Suppressor macrophage treated with lipopolysaccharide for 1 hour (primary cell): ENCODE results near the gene DPEP1.
A peak's percentile ranks its signal among the peaks of the same experiment; 100 is the strongest.

Source experiments
- DNase-seq, 3 donors: peaks; one replicate each; pipeline ENCODE4 v3.0.0-alpha.2; 2020 to 2022

The DPEP1 gene

DNA sequence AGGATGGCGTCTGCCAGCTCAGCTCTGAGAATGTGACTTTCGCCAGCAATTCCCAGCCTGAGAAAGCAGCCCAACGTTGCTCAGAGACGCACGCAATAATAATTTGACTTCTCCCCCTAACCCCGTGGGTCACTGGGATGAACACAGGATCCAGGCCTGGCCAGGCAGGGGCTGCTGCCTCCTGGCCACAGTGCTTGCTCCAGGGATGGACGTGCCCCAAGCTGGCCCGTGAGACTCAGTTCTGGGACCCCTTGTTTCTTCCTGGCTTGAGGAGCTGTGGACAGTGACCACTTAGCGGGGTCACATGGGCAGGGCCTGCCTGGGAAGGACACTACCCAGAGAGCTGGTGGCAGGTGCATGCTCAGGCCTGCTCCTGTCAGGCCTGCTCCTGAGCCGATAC, 13.5 kb upstream of the DPEP1 start:
- no peak for DNase-seq

DNA sequence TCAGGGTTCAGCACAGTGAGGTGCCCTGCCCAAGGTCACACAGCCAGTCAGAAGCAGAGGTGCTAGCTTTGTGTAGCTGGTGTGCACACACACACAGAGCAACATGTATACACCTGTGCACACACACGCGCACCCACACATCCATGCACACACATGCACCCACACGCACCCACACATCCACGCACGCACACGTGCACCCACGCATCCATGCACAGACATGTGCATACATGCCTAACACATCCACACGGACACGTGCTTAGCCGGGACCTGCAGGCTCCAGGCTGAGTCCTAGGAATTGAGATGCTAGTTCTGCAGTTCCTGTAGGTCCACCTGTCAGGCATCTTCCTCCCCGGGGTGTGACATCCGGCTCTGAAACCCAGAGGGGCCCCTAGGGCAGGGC, 13.0 kb upstream of the DPEP1 start:
- no peak for DNase-seq

DNA sequence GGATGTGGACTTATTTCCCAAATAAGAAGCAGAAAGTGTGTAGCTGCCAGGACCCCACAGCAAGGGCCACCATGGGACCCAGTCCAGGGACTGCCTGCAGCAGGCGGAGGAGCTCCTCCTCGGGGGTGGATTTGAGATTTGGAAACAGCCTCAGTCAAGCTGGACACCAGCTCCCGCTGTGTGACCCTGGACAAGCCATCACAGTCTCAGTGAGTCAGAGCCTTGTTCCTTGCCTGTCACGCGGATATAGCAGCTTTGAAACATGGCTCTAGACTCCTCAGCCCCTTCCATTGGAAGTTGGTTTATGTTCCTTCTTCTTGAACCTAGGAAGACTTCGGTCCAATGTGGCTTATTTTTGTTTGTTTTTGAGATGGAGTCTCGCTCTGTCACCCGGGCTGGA, 12.5 kb upstream of the DPEP1 start:
- DNase-seq: peak; percentile 25 to 31 (median 29)

DNA sequence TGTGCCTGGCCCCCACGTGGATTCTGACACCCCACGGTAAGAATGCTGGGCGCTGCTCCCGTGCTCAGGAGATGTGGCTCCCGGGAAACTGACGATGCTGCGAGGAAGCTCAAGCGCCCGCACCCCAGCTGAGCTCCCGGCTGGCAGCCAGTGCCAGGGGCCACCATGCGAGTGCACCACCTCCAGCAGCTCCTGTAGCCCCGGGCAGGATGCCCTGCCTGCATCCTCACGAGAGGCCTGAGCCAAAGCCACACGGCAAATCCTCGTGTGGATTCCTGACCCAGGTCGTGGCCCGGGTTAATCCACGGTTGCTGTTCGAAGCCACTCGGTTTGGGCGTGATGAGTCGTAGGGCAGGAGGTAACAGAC, 11.6 kb upstream of the DPEP1 start:
- no peak for DNase-seq

DNA sequence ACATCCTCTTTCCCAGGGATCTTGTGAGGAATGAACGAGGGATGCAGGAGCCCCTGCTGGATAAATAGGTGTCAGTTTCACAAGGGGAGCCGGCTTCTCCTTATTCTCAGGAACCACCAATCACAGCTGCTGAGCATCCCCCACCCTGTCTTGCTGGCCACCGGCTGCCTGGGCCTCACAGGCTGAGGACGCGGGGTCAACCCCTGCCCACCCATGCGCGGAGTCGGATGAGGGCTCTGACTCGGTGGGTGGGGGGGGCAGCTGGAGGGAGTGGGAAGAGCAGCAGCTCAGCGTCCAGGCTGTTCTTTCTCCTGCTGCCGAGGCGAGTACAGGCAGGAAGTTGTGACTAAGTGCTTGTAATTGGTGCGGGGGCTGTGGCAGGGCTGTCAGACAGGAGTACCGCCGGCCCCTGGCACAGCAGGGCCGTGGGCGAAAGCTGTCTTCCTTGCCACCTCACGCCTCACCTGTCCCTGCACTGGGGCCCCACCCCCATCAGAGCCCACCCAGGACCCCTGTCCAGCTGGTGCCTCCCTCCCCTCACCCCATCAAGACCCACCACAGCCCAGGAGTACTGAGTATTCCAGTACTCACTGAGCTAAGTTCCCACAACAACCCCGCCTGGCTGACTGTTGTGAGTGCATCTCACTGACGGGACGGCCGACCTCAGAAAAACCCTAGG, 11.0 kb upstream of the DPEP1 start:
- DNase-seq: peak; percentile 85 to 89 (median 88)

DNA sequence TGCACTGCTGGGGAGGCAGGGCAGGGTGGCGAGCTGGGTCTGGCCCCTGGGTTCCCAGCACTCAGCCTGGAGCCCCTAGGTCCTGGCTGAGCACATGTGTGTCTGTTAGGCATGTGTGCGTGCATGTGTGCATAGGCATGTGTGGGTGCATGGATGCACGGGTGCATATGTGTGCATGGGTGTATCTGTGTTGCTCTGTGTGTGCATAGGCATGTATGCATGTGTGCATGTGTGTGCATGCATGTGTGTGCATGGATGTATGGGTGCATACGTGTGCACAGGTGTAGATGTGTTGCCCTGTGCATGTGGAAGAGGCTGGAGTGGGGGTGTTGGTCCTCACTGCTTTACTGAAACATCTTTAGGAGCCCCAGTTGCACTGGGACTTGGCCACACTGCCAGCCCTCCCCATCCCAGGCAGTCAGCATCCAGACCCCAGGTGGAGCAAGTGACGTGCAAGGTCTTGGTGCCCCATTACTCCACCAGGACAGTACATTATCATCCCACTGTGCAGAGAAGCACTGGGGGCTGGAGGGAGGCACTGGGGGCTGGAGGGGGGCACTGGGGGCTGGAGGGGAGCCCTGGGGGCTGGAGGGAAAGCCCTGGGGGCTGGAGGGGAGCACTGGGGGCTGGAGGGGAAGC, 10.4 kb upstream of the DPEP1 start:
- no peak for DNase-seq

DNA sequence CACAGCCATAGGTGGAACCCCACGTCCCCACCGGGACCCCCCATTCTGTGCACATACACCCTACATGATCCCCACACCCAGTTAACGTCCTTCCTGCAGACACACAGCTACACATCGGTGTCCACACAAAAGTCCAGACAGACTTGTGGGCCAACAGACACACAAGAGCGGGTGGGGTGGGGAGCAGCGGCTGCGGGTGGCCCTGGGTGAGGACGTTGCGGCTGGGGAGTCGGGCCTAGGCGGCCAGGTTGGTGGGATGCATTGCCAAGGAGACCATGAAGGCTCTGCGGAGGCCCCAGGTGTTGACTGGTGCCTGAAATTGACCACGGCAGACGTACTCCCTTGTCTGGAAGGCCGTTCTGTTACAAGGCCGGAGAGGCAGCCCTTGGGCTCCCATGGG, 8.7 kb upstream of the DPEP1 start:
- DNase-seq: no peak

DNA sequence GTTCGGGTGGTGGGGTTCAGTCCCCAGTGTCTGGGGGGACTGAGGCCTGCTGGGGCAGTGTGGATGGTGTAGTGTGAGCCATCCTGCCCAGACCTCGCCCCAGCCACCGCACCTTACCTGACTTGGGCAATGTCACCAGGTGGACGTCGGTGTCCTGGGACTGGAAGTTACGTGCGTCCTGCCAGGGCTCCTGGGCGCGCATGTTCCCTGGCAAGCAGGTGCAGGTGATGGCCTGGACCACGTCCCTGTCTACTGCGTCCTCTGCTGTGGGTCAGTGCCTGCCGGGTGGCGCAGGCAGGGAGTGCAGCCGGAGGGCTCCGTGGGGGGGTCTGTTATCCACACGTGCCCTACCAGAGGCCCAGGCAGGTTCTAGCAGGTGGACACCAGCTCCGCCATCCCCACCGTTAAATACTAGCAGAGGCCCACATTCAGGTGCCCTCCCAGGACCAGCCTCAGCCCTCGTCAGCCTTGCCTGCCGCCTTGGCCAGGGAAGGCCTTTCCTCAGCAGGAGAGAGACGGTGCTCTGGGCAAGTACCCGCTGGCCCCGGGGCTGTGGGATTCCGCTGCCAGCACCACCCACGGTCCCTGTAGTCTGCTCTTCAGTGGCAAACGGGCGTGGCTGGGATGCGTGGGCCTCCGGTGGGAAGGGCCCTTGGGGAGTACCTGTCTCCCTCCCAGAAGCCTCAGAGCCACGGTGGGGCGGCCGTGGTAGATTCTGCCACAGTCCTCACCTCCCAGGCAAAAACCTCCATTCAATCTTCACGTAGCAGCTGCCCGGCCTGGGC, 8.1 kb upstream of the DPEP1 start:
- DNase-seq: no peak

DNA sequence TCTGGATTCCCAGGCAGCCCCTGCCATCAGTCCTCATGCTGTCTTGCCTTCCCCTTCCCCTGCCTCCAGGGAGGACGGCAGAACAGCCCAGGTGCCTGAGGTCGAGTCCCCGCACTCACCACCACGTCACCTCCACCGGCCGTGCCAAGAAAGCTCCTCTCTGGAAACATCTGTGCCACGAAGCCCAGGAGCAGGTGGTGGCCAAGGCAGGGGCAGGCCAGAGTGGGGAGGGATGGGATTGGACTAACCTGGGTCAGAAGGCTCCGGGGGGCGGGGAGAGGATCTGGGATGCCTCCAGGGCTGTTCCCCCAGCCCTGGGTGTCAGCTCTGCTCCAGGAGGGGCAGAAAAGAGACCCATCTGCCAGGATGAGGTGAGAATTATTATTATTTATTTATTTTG, 7.4 kb upstream of the DPEP1 start:
- DNase-seq: no peak

DNA sequence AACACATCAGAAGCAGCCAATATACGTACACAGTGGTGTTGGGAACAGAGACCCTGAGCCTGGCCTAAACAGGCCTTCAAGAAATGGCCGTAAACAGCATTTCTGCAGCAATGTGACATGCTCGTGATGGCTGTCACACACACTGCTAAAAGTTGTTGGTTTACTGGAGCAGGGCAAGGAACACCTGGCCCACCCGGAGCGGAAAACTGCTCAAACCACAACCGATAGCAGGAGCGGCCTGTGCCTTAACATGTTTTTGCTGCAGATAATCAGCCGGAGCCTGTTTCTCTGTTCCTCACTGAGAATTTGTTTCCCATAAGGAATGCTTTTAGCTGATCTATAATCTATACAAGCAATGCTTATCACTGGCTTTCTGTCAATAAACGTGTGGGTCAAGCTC, 6.0 kb upstream of the DPEP1 start:
- DNase-seq: no peak

DNA sequence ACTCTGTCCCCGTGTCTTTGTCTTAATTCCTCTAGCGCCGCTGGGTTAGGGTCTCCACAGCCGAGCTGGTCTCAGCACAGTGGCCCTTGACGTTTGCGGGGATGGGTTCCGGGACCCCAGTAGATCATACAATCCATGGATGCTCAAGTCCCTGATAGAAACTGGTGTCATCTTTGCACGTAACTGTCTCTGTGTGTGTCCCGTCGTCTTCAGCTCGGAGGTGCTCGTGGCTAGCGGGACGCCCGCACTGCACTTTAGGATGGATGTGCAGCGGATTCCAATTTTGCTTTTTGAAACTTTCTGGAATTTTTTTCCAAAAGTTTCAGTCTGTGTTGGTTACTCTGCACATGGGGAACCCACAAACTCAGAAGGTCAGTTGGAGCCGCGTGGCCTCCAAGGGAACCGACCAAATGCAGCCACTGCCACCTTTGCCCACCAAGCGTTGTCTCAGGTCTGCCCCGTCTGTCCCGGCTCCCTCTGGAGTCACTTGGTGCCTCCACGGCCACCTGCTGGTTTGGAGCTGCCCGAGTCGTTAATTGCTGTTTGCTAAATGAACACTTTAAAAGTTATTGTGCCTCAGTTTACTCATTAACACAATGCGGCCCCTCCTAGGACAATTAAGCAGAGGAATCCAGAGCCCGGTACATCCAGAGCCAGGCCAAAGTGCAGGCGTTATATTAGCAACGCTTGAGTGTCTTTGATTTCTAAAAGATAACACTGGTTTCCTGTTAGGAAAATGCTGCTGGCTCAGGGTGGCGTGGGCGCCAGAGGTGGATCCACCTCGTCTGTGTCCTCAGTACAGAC, 5.3 kb upstream of the DPEP1 start:
- DNase-seq: no peak

DNA sequence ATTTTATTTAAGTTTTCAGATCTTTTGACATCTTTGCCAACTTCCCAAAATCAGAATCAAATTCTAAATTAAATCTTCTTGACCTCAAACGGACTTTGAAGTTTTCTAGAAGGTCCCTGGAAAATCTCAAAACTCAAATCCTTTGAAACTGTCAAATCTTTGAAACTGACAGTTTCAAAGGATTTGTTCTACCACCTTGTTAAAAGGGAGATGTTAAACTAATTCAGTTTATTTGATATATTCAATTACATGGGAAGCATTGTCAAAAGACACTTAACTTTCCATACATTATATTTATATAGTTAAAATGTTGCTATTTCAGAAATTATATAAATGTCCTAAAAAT, 3.4 kb upstream of the DPEP1 start:
- no peak for DNase-seq

DNA sequence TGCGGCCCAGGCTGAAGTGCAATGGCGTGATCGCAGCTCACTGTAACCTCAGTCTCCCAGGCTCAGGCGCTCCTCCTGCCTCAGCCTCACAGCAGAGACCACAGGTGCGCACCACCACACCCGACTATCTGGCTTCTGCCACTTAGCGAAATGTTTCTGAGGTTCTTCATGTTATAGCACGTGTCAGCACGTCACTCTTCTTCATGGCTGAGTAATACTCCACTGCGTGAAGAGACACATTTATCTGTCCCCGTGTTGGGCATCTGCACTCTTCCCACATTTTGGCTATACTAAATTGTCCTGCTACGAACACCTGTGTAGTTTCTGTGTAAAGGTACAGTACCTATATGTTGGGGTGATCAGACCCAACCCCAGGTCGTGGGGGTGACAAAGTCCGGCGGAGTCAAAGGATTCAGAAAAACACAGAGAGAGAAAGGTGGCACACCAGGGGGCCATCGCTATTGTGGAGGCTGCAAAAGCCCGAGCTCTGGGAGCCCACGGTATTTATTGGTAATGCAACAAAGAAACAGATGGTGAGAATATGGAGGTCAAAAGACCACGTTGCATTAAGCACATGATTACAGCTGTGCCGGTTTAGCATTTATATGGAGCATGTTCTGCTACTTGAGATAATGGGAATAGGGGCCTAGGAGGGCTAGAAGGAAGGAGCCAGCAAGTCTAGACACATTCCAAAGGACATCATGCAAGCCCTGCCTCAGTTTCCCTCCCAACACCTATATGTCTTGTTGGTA, 851 bp upstream of the DPEP1 start:
- DNase-seq: no peak

DNA sequence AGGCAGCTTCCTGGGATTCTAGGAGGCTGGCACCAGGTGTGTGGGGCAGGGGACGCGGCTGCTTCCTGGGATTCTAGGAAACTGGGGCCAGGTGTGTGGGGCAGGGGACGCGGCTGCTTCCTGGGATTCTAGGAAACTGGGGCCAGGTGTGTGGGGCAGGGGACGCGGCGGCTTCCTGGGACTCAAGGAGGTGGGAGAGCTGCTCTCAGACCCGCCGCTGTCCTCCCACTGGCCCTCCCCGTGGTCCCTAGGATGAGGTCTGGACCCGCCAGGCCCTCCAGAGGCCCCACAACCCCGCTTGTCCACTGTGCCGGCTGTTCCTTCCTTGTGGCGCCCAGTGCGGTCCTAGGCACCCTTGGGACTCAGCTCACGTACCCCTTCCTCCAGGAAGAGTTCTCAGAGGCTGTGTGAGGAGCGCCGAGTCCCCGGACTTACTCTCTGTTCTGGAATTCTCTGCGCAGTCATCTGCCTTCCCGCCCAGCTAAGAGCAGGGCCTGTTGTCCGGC, 565 bp downstream of the DPEP1 start:
- DNase-seq: no peak

DNA sequence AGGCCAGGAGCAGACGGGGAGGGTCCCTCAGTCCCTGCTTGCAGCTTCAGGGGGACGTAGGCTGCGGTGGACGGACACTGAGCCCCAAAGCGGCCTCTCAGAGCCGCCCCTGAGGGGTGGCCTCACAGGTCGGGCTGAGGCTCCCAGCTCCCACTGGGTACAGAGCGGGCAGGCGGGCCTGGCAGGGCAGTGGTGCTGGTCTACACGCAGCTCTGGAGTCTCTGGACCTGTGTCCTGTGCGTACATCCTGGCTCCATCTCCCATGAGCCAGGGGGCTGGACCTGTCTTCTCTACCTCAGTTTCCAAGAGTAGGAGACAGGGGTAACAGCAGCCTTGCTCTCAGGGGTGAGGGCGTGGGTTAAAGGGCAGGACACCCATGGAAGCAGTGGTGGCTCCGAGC, 1.7 kb downstream of the DPEP1 start:
- no peak for DNase-seq

DNA sequence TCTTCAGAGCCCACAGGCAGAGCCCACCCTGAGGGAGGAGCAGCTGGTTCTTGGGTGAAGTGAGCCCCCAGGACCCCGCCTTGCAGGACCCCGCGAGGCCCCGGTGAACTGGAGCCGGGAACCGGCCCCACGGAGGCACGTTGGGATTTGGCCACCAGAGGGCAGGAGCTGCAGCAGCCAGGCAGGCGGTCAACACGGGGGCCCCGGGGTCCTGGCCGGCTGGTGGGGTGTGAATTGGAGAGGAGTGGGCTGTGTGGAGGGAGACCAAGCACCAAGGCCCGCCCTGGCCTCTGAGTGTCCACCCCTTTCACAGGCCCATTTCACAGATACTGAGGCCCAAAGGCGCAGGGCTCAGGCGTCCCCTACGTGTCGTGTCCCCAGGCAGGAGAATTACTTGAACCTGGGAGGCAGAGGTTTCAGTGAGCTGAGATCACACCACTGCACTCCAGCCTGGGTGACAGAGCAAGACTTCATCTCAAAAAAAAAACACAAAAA, 2.2 kb downstream of the DPEP1 start:
- DNase-seq: peak; percentile 21 to 73 (median 52)

DNA sequence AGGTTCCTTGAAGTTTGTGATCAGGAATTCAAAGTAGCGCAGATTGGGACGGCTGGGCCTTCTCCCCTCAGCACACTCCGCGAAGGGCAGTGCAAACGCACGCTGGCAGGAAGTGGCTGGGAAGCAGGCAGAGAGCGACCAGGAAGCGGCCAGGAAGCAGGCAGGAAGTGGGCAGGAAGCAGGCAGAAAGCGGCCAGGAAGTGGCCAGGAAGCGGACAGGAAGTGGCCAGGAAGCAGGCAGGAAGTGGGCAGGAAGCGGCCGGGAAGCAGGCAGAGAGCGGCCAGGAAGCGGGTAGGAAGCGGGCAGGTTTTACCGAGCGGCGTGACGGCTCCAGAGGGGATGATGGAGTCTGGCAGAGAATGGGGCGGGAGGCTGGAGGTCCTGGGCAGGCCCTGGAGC, 3.2 kb downstream of the DPEP1 start:
- no peak for DNase-seq

DNA sequence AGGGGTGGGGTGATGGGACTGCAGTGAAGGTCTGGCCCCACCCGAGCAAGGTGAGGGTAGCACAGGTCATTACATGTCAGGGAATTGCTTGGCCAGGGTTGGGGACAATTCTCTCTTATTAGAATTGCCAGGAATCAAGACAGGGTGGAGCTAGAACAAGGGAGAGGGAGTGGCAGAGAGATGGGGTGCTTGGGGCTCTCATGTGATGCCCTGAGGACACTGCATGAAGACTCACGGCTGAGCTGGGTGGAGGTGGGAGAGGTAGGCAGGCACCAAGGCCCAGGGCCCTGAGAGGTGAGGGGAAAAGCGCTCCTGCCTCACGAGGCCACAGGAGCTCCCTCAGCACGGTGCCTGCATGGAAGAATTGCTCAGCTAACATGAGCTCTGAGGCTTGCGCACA, 3.6 kb downstream of the DPEP1 start:
- no peak for DNase-seq

DNA sequence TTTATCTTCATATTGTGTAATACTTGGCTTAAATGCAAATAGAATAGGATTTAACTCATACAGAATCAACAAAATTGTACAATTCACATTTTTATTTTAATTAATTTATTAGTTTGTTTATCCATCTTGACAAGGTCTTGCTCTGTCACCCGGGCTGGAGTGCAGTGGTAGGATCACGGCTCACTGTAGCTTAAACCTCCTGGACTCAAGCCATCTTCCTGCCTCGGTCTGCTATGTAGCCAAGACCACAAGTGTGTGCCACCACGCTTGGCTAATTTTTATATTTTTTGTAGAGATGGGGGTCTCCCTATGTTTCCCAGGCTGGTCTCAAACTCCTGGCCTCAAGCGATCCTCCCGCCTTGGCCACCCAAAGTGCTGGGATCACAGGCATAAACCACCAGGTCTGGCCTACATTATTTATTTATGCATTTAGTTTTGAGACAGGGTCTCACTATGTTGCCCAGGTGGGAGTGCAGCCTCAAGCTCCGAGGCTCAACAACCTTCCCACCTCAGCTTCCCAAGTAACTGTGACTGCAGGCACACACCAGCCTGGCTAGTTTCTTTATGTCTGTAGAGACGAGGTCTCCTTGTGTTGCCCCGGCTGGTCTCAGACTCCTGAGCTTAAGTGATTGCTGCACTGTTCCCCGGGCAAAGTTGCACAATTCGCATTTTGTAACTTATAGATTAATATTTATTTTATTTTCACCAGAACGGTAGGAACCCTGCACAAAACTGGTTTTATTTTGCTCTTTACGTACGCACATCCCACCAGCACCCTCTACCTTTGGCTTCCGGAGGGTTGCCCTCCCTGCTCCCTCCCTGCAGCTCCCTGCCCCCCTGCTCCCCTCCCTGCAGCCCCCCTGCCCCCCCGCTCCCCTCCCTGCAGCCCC, 4.9 kb downstream of the DPEP1 start:
- no peak for DNase-seq

DNA sequence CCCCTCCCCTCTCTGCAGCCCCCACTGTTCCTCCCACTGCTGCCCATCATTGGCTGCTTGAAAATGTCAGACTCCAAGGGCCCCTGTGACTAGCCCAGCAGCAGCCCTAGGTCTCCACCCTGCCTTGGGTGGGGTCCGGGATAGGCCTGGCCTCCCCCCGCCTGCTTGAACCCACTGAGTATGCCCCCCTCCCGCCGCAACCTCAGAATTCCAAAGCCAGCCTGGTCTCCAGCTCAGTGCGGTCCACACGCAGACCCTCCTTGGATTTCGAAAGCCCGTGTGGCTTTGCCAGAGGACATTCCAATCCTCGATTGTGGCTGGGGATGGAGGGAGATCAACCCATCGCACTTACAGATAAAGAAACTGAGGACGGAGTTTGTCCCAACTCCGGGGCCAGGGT, 6.4 kb downstream of the DPEP1 start:
- no peak for DNase-seq

DNA sequence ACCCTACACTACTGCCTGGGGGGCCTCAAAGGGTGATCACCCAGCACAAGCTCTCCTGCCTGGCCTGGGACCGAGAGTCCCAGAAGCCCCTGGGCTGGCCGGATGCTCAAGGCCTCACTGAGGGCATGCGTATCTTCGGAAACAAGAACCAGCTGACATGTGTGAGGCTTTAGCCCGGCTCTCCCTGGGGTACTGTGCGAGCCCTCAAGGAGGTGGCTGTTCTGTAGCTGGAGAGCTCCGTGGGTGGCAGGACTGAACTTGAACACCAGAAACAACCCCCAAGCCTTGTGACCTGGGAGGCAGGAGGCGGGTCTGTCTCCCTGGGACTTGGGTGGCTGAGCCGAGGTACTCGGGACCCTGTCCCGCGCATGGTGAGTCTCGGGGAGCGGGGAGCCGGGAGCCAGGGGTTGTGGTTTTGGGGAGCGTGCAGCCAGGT, 7.0 kb downstream of the DPEP1 start:
- no peak for DNase-seq
